ENCODE measurements around the gene SPAG16.

SPAG16 gene

GRCh38 chr2:213238753-213239495 is 45.3 kb upstream of the SPAG16 start:
- no peaks in the 10 kb centered on the region for H3K9me3 ChIP-seq (ENCODE audit: severe bottlenecking)
- no peaks in the 10 kb centered on the region for H3K36me3 ChIP-seq
- no peak overlapping the region for H3K27ac ChIP-seq
- no peaks in the 10 kb centered on the region for H3K27me3 ChIP-seq (ENCODE audit: insufficient read depth, low read depth, severe bottlenecking)
- DNase-seq = no peak
- no peak for TF ChIP-seq CTCF (IDR thresholded peaks at IDR 0.05; ENCODE audit: low read depth, low read length)
- no peak overlapping the region for H3K4me3 ChIP-seq (ENCODE audit: low read depth, low read length)

- Histone ChIP-seq H3K9me3 (ENCODE audit: severe bottlenecking) (no peaks in the 10 kb centered on the region), H3K27ac (no peak overlapping the region), H3K36me3 (no peaks in the 10 kb centered on the region), H3K27me3 (ENCODE audit: insufficient read depth, low read depth, severe bottlenecking) (no peaks in the 10 kb centered on the region), H3K4me3 (ENCODE audit: low read depth, low read length) (no peak overlapping the region)
- no peak for TF ChIP-seq CTCF (IDR thresholded peaks at IDR 0.05; ENCODE audit: low read depth, low read length)
- no peak for DNase-seq
These were observed 42.4 kb upstream of the SPAG16 start for GRCh38 chr2:213241817-213242216.

GRCh38 chr2:213242653-213243052 is 41.6 kb upstream of the SPAG16 start:
- H3K4me3 ChIP-seq (ENCODE audit: low read depth, low read length) = no peak overlapping the region
- H3K9me3 ChIP-seq (ENCODE audit: severe bottlenecking) = no peaks in the 10 kb centered on the region
- H3K36me3 ChIP-seq = no peaks in the 10 kb centered on the region
- H3K27ac ChIP-seq = no peak overlapping the region
- no peak for DNase-seq
- no peak for TF ChIP-seq CTCF (IDR thresholded peaks at IDR 0.05; ENCODE audit: low read depth, low read length)
- no peaks in the 10 kb centered on the region for H3K27me3 ChIP-seq (ENCODE audit: insufficient read depth, low read depth, severe bottlenecking)

- H3K27ac ChIP-seq = no peak overlapping the region
- H3K36me3 ChIP-seq = no peaks in the 10 kb centered on the region
These were observed 40.8 kb upstream of the SPAG16 start for GRCh38 chr2:213243189-213244044.

GRCh38 chr2:213246497-213247281 is 37.6 kb upstream of the SPAG16 start:
- no peaks in the 10 kb centered on the region for H3K9me3 ChIP-seq (ENCODE audit: severe bottlenecking)
- H3K27me3 ChIP-seq (ENCODE audit: insufficient read depth, low read depth, severe bottlenecking) = no peaks in the 10 kb centered on the region
- no peak overlapping the region for H3K27ac ChIP-seq
- no peaks in the 10 kb centered on the region for H3K36me3 ChIP-seq
- TF ChIP-seq CTCF (IDR thresholded peaks at IDR 0.05; ENCODE audit: low read depth, low read length) = peak; percentile 42; the same call in 1 of the 2 replicates
- no peak overlapping the region for H3K4me3 ChIP-seq (ENCODE audit: low read depth, low read length)
- peak; percentile 35 for DNase-seq

More at GRCh38 chr2:213243189-213244044, 40.8 kb upstream of the SPAG16 start:
- no peaks in the 10 kb centered on the region for H3K27me3 ChIP-seq (ENCODE audit: insufficient read depth, low read depth, severe bottlenecking)
- TF ChIP-seq CTCF (IDR thresholded peaks at IDR 0.05; ENCODE audit: low read depth, low read length) = no peak
- no peaks in the 10 kb centered on the region for H3K9me3 ChIP-seq (ENCODE audit: severe bottlenecking)
- no peak overlapping the region for H3K4me3 ChIP-seq (ENCODE audit: low read depth, low read length)
- DNase-seq = no peak

Data from WERI-Rb-1 (cell line).